Thoracic aorta (tissue), 2 donors: ENCODE results near the gene GRN. TPM values are rescaled to one million over a fixed set of nuclear protein-coding genes. Genes with fewer than 3 reads are reported as not detected.

ENCODE experiments used
- ATAC-seq: fragments of 150-250 bp; one replicate; pipeline ENCODE4 v1.8.0; 2017; ENCODE audit warnings: low read depth; ENCODE audit not compliant: insufficient number of reproducible peaks, low FRiP score
- DNase-seq: peaks from one replicate; pipeline ENCODE4 v3.0.0-alpha.2; 2020; ENCODE audit warnings: low spot score
- H3K27ac ChIP-seq, 2 donors: fragments of 200-600 bp; sonication (generic); 1 replicate in 1 of 2; 2 replicates in 1 of 2; pipeline ENCODE4 v1.5.1; 2016; ENCODE audit warnings: mild to moderate bottlenecking in 2 of 2, moderate library complexity in 2 of 2
- H3K27me3 ChIP-seq: fragments of 200-600 bp; sonication (generic); replicated peaks from 2 replicates; pipeline ENCODE4 v1.6.0; 2016; ENCODE audit warnings: mild to moderate bottlenecking; ENCODE audit not compliant: insufficient read depth
- H3K36me3 ChIP-seq: fragments of 200-600 bp; sonication (generic); one replicate; pipeline ENCODE4 v1.5.1; 2016
- H3K4me1 ChIP-seq, 2 donors: fragments of 200-600 bp; sonication (generic); 1 replicate in 1 of 2; 2 replicates in 1 of 2; pipeline versions ENCODE4 v1.5.1 to v1.6.0; 2016; ENCODE audit warnings: low read depth in 2 of 2, mild to moderate bottlenecking in 1 of 2; ENCODE audit not compliant: control insufficient read depth in 1 of 2
- H3K4me3 ChIP-seq: fragments of 200-600 bp; sonication (generic); 2 replicates; pipeline ENCODE4 v1.5.1; 2016; ENCODE audit warnings: mild to moderate bottlenecking
- H3K9me3 ChIP-seq: fragments of 200-600 bp; sonication (generic); 2 replicates; pipeline ENCODE4 v1.5.1; 2016
- total RNA-seq, 2 donors: library from RNA; depleted of rRNA; stranded (reverse); fragments of >200 nt; gene quantifications; one replicate each; pipeline versions ENCODE4 v1.1.0 to v1.2.3, GENCODE V29; 2016
- TF ChIP-seq, protein P1 (sequence below): fragments of 200-600 bp; sonication (generic); IDR thresholded peaks from one replicate; pipeline ENCODE4 v1.5.1; 2019; ENCODE audit warnings: antibody characterized with exemption

Gene GRN
- total RNA-seq, 2 donors from 2014 or later: 203 to 292 TPM

DNA sequence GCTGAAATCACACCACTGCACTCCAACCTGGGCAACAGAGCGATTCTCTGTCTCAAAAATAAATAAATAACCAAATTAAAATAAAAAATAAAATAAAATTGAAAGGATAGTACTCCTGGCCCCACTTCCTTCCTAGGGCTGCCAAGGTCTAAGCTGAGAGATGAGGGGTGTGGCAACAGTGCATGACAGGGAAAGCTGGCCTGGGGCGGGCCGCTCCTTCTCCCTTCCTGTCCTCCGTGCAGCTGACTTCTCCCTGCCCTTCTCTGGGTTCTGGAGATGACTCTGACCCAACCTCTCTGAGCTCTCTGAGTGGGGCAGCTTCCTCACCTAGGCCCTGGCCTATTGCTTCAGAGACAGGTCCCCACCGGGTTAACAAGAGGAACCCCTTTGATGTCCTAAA, 11.7 kb upstream of the GRN start:
- Histone ChIP-seq H3K9me3 (no peaks in the 10 kb centered on the region), H3K27me3 (no peaks in the 10 kb centered on the region), H3K36me3 (no peaks in the 10 kb centered on the region), H3K27ac (no peak overlapping the region), H3K4me3 (no peak overlapping the region), H3K4me1 (no peaks in the 10 kb centered on the region)
- ATAC-seq (no peak), DNase-seq (no peak)
- TF ChIP-seq, protein P1, sequence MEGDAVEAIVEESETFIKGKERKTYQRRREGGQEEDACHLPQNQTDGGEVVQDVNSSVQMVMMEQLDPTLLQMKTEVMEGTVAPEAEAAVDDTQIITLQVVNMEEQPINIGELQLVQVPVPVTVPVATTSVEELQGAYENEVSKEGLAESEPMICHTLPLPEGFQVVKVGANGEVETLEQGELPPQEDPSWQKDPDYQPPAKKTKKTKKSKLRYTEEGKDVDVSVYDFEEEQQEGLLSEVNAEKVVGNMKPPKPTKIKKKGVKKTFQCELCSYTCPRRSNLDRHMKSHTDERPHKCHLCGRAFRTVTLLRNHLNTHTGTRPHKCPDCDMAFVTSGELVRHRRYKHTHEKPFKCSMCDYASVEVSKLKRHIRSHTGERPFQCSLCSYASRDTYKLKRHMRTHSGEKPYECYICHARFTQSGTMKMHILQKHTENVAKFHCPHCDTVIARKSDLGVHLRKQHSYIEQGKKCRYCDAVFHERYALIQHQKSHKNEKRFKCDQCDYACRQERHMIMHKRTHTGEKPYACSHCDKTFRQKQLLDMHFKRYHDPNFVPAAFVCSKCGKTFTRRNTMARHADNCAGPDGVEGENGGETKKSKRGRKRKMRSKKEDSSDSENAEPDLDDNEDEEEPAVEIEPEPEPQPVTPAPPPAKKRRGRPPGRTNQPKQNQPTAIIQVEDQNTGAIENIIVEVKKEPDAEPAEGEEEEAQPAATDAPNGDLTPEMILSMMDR: no peak

DNA sequence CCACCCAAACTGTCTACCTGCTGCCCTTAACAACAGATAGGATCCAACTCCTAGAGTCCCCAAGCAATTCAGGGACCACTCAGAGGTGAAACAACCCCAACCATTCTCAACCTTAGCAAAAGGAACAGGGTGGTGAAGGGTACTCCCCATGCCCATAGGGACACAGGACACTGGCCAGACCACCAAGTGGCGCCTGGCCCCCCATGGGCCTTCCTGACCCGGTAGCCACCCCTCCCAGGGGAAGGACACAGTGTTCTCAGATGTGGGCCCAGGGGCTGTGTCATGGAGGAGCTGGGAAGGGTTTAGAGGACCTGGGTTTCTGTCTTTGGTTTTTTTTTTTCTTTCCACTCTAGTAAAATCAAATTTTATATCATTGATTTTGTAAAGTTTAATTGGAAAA, 10.8 kb upstream of the GRN start:
- H3K4me3 ChIP-seq: no peak overlapping the region
- H3K4me1 ChIP-seq: no peaks in the 10 kb centered on the region
- ATAC-seq: no peak
- no peak for DNase-seq
- TF ChIP-seq, protein P1: no peak
- H3K27me3 ChIP-seq: no peaks in the 10 kb centered on the region
- H3K9me3 ChIP-seq: no peaks in the 10 kb centered on the region
- no peak overlapping the region for H3K27ac ChIP-seq
- no peaks in the 10 kb centered on the region for H3K36me3 ChIP-seq

DNA sequence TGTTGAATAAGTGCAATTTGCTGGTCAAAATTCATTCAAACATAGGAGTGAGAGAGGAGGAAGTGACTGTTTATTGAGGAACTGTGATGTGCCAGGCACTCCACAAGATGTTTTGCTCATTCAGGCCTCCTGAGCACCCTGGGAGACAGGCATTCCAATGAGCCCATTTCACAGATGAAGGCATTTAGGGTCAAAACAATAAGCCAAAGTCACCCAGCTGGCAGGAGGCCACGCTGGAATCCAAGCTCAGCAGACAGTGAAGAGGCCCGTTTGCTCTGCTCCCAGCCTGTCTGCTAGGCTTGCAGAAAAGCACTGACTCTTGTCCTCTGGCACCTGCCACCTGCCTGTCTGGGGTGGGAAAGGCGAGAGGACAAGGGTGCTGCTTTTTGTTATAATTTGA, 10.4 kb upstream of the GRN start:
- Histone ChIP-seq H3K27me3 (no peaks in the 10 kb centered on the region), H3K9me3 (no peaks in the 10 kb centered on the region), H3K27ac (no peak overlapping the region), H3K36me3 (no peaks in the 10 kb centered on the region), H3K4me1 (no peaks in the 10 kb centered on the region), H3K4me3 (no peak overlapping the region)
- DNase-seq (no peak), ATAC-seq (no peak)
- TF ChIP-seq, protein P1: no peak

DNA sequence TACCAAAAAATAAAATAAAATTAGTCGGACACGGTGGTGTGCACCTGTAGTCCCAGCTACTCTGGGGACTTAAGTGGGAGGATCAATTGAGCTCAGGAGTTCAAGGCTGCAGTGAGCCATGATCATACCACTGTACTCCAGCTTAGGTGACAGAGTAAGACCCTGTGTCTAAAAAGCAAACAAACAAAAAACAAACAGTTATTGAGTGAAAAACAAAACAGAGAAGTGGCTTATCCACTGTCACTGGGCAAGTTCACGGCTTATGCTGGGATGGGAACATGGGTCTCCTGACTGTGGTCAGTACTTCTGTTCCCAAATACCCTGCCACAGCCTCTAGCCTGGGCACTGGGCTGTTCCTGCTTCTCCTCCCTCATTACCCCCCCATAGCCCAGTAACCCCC, 9.5 kb upstream of the GRN start:
- TF ChIP-seq, protein P1: no peak
- H3K4me1 ChIP-seq: no peaks in the 10 kb centered on the region
- no peaks in the 10 kb centered on the region for H3K36me3 ChIP-seq
- no peak overlapping the region for H3K27ac ChIP-seq
- ATAC-seq: no peak
- H3K27me3 ChIP-seq: no peaks in the 10 kb centered on the region
- DNase-seq: no peak
- H3K4me3 ChIP-seq: no peak overlapping the region
- H3K9me3 ChIP-seq: no peaks in the 10 kb centered on the region

DNA sequence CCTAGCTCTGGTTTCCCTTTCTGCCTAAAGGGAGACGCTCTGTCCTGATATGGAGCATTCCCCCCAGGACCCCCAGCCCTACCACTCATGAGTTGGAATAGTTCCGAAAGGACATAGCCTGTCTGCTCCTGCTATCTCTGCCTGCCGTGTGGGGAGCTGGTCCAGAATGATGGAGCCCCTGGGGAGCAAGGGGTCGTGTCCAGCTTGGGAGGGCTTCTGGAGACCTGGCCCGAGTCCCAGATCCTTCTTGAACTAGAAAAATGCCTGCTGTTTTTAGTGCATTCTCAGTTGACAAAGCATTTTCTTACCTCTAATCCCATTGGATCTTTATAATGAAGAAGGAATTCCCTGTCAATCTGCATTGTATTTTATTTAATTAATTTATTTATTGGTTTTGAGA, 9.1 kb upstream of the GRN start:
- Histone ChIP-seq H3K36me3 (no peaks in the 10 kb centered on the region), H3K9me3 (no peaks in the 10 kb centered on the region), H3K27me3 (no peaks in the 10 kb centered on the region), H3K27ac (no peak overlapping the region), H3K4me3 (no peak overlapping the region), H3K4me1 (no peaks in the 10 kb centered on the region)
- ATAC-seq: no peak
- no peak for DNase-seq
- TF ChIP-seq, protein P1: no peak
